ENCODE measurements around the gene TMEM86B.
"Not testable (repeated sequence)": the region's sequence is repeated elsewhere in the genome, so short reads cannot be mapped to it uniquely, and the experiment has no call there.

DNA sequence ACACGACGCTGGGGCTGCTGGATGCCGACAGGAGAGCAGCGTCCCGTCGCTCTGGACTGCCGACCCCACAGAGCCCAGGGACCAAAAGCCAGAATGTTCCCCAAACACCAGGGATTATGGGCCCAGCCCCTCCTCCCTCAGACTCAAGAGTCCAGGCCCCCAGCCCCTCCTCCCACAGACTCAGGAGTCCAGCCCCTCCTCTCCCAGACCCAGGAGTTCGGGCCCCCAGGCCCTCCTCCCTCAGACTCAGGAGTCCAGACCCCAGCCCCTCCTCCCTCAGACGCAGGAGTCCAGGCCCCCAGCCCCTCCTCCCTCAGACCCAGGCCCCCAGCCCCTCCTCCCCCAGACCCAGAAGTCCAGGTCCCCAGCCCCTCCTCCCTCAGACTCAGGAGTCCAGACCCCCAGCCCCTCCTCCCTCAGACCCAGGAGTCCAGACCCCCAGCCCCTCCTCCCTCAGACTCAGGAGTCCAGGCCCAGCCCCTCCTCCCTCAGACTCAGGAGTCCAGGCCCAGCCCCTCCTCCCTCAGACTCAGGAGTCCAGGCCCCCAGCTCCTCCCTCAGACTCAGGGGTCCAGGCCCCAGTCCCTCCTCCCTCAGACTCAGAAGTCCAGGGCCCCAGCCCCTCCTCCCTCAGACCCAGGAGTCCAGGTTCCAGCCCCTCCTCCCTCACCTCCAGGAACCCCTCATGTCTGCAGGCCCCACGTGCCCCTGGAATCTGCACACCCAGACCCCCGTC is 3.7 kb downstream of the TMEM86B start:
- TF ChIP-seq POLR2A (IDR thresholded peaks at IDR 0.05) = not testable (repeated sequence)
- TF ChIP-seq, protein P1, sequence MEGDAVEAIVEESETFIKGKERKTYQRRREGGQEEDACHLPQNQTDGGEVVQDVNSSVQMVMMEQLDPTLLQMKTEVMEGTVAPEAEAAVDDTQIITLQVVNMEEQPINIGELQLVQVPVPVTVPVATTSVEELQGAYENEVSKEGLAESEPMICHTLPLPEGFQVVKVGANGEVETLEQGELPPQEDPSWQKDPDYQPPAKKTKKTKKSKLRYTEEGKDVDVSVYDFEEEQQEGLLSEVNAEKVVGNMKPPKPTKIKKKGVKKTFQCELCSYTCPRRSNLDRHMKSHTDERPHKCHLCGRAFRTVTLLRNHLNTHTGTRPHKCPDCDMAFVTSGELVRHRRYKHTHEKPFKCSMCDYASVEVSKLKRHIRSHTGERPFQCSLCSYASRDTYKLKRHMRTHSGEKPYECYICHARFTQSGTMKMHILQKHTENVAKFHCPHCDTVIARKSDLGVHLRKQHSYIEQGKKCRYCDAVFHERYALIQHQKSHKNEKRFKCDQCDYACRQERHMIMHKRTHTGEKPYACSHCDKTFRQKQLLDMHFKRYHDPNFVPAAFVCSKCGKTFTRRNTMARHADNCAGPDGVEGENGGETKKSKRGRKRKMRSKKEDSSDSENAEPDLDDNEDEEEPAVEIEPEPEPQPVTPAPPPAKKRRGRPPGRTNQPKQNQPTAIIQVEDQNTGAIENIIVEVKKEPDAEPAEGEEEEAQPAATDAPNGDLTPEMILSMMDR (IDR thresholded peaks at IDR 0.05) = not testable (repeated sequence)

All from vagina (tissue), 2 donors.